ENCODE data around the gene PSMA3.
A peak's percentile ranks its signal among the peaks of the same experiment; 100 is the strongest.

PSMA3 gene

DNA sequence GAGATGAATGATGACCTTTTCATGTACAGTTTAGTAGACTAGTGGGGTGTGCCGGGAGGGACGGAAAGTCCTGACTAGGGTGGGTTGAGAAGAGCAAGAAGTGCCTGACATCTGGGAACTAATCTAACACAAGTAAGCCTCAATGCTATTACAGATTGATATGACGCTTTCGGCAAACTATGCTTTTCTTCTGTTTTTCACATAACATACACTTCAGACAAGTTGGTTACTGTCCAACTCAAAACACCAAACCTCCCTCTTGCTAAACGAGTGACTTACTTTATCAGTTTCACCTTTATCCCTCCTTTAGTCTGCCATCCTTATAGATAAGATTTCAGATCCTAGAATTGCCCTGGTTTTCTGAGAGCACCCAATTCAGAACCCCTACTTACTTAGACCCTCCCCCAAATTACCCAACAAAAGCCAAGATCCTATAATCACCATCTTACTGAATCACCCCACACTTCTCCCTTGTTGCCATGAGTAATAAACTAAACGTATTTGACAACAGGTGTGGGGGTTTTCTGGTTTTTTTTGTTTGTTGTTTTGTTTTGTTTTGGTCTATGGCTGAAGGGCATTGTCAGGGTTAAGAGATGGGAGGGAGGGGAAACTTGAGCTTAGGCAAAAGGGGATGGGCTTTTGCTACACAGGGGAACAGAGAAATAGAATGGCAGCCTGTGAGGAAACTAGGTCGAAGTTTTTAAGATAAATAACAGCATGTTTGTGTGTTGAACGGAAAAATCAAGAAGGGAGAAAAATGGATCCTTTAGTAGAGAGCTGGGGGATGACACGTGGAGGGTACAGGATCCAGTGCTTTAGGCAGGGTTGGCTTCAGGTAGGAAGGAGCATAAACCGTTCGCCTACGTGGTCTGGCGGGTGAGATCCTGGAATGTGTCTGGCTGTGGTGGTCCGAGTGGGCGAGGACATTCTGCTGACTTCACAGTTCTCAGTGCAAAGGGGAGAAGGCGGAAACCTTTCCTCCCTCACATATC lies 6.1 kb upstream of the PSMA3 start:
- TF ChIP-seq, protein P1, sequence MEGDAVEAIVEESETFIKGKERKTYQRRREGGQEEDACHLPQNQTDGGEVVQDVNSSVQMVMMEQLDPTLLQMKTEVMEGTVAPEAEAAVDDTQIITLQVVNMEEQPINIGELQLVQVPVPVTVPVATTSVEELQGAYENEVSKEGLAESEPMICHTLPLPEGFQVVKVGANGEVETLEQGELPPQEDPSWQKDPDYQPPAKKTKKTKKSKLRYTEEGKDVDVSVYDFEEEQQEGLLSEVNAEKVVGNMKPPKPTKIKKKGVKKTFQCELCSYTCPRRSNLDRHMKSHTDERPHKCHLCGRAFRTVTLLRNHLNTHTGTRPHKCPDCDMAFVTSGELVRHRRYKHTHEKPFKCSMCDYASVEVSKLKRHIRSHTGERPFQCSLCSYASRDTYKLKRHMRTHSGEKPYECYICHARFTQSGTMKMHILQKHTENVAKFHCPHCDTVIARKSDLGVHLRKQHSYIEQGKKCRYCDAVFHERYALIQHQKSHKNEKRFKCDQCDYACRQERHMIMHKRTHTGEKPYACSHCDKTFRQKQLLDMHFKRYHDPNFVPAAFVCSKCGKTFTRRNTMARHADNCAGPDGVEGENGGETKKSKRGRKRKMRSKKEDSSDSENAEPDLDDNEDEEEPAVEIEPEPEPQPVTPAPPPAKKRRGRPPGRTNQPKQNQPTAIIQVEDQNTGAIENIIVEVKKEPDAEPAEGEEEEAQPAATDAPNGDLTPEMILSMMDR (IDR thresholded peaks at IDR 0.05) = no peak
- DNase-seq = peak; percentile 8
- Mint-ChIP-seq H3K4me3 (no peak overlapping the region), H3K27me3 (ENCODE audit: low read depth, poor library complexity) (peaks cover 4% of the 10 kb centered on the region), H3K36me3 (ENCODE audit: low read depth) (peaks cover 5% of the 10 kb centered on the region), H3K9me3 (no peaks in the 10 kb centered on the region), H3K4me1 (peaks cover 12% of the 10 kb centered on the region), H3K27ac (no peak overlapping the region)

DNA sequence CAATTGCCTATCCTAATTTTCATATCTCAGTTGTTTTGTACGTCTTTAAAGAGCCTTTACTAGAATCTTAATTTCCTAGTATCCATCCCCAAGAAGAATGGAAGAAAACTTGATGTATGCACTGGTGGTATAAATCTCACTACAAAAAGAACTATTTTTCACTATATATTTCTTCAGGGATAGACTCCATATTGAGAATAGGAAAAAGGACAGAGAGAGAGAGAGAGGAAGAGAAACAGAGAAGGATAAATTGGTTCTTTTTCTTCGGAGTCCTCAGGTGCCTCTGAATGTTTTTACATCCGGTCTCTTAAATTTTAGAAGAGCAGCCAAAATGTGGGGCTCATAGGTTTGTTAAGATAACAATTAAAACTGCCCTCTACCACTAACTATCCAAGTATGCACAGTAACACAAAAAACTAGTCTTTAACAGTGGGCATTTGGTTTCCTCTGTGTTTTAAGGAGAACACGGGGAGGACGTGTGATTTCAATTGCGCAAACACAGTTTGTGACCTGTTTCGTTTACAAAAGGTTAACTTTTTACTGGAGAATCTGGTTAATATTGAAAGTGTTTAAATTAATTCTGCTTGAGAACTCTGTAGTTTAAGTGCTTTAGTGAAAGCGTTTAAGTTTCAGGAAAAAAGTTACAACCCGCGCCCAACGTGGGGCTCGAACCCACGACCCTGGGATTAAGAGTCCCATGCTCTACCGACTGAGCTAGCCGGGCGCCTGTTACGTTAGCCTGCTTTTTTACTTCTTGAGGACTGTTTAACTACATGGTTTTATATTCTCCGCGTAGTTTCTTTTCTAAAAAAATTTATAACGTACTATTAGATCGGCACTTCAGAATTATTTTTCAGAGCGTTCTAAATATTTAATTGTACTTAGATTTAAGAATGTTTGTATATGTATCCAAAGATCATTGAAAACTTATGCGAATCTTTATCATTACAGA lies 5.1 kb upstream of the PSMA3 start:
- TF ChIP-seq, protein P1 (IDR thresholded peaks at IDR 0.05) = no peak
- H3K27me3 Mint-ChIP-seq (ENCODE audit: low read depth, poor library complexity) = peaks cover 7% of the 10 kb centered on the region
- H3K27ac Mint-ChIP-seq = no peak overlapping the region
- H3K4me3 Mint-ChIP-seq = no peak overlapping the region
- DNase-seq = peak; percentile 81
- no peaks in the 10 kb centered on the region for H3K9me3 Mint-ChIP-seq
- peaks cover 4% of the 10 kb centered on the region for H3K36me3 Mint-ChIP-seq (ENCODE audit: low read depth)
- H3K4me1 Mint-ChIP-seq = peaks cover 19% of the 10 kb centered on the region

DNA sequence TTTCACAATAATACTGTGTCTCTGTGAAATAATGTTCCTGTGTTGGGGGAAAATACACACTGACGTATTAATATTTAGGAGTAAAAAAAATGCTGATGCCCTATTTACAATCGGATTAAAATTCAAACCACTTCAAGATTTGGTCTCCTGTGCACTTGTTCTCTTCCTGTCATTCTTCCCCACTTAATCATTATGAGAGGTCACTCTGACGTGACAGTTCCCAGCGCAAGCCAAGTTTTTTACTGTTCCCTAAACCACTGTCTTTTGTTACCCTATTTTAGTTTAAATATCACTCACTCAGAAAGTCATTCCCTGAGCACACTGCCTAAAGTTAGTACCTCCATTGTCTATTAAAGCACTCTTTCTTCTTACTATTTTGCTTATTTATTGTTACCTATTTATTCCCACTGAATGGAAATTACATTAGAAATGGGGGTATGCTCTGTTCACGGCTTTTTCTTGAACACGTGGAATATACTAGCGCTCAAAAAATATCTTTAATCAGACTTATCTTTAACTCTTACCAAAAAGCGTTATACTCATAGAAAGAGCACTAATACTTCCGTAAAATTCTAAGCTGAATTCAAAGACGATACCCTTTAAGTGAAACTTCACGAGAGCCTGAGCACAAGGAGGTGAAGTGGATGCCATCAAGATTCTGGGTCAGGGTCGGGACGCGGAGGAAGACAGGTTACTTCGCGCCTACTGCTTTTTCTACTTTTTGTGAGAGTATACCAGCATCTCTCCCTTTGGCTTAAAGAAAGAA lies 670 bp upstream of the PSMA3 start:
- H3K4me1 Mint-ChIP-seq = peaks cover 42% of the 10 kb centered on the region
- H3K27me3 Mint-ChIP-seq (ENCODE audit: low read depth, poor library complexity) = peaks cover 11% of the 10 kb centered on the region
- peaks cover 7% of the 10 kb centered on the region for H3K36me3 Mint-ChIP-seq (ENCODE audit: low read depth)
- peak overlapping the region; percentile 32 for H3K27ac Mint-ChIP-seq
- DNase-seq = no peak
- TF ChIP-seq, protein P1 (IDR thresholded peaks at IDR 0.05) = no peak
- no peaks in the 10 kb centered on the region for H3K9me3 Mint-ChIP-seq
- peak overlapping the region; percentile 99 for H3K4me3 Mint-ChIP-seq

DNA sequence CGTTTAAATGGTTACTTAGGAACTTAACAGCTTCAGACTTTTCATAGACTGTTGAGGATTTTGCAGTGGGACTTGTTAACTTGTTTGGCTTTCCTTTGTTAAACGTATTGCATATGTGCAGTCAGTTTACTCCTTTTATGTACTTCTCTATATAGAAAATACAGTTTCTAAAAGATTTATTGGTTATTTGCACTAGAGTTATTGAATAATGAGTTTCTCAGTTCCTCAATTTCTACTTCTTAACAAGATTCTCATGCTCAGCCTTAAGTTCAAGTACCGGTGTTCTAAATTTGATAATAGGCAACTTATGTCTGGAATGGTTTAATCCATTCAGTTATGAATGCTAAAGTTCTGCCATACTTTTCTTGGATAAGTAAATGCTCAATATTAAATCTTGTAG lies 919 bp downstream of the PSMA3 start:
- Mint-ChIP-seq H3K4me3 (peak overlapping the region; percentile 99), H3K36me3 (ENCODE audit: low read depth) (peaks cover 12% of the 10 kb centered on the region), H3K27ac (peak overlapping the region; percentile 100), H3K27me3 (ENCODE audit: low read depth, poor library complexity) (peaks cover 8% of the 10 kb centered on the region), H3K9me3 (no peaks in the 10 kb centered on the region), H3K4me1 (peaks cover 42% of the 10 kb centered on the region)
- DNase-seq = no peak
- TF ChIP-seq, protein P1 (IDR thresholded peaks at IDR 0.05) = no peak

DNA sequence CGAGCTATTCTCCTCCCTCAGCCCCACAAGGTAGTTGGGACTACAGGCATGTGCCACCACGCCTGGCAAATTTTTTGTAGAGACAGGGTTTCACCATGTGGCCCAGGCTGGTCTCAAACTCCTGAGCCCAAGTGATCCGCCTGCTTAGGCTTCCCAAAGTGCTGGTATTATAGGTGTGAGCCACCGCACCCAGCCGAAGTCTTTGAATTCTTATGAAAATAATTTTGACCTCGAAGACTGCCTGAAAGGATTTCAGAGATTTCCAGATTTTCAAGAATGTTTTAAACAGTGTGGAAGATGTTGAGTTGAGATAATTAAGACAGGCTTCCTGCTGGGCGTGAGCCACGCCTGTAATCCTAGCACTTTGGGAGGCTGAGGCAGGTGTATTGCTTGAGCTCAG lies 5.0 kb downstream of the PSMA3 start:
- H3K27ac Mint-ChIP-seq = no peak overlapping the region
- peaks cover 29% of the 10 kb centered on the region for H3K36me3 Mint-ChIP-seq (ENCODE audit: low read depth)
- no peaks in the 10 kb centered on the region for H3K9me3 Mint-ChIP-seq
- H3K4me3 Mint-ChIP-seq = no peak overlapping the region
- H3K4me1 Mint-ChIP-seq = peaks cover 22% of the 10 kb centered on the region
- no peak for DNase-seq
- TF ChIP-seq, protein P1 (IDR thresholded peaks at IDR 0.05) = no peak
- H3K27me3 Mint-ChIP-seq (ENCODE audit: low read depth, poor library complexity) = peaks cover 4% of the 10 kb centered on the region

All from nephron progenitor cell (in vitro differentiated cells).